IMR-90 (cell line): ENCODE results near the gene HHIPL1. TPM values are rescaled to one million over a fixed set of nuclear protein-coding genes. Genes with fewer than 3 reads are reported as not detected.

Experiments
- ATAC-seq: fragments of 200-7000 bp; cut with Tn5 transposase; 2 replicates; pipeline ENCODE4 v1.9.1; 2020; ENCODE audit warnings: low read depth, mild to moderate bottlenecking, moderate library complexity
- BruUV-seq: library from RNA; stranded (reverse); fragments of 400-500 nt; replicated peaks from 2 replicates; lab custom pipeline; 2021; lab: Mats Ljungman, UMichigan
- CTCF ChIA-PET: fragments of 300-600 bp; formaldehyde crosslinking; extraction: SDS; loops from one replicate; lab custom pipeline; 2021; ENCODE audit warnings: antibody characterized with exemption; lab: Yijun Ruan, JAX
- POLR2A ChIA-PET: fragments of 300-600 bp; sonication (Branson Sonifier 250); formaldehyde crosslinking; loops from one replicate; lab custom pipeline; 2022; ENCODE audit warnings: antibody characterized with exemption; ENCODE audit not compliant: unreplicated experiment; lab: Charles Lee
- DNase-seq: peaks from one replicate; pipeline ENCODE4 v3.0.0; 2013
- H2AFZ ChIP-seq: replicated peaks from 2 replicates; pipeline ENCODE3; 2013; ENCODE audit warnings: low read length, mild to moderate bottlenecking; ENCODE audit not compliant: poor library complexity
- H2AK5ac ChIP-seq: 2 replicates; pipeline ENCODE4 v1.6.1; 2013; ENCODE audit warnings: low read depth, low read length, inconsistent platforms
- H2AK9ac ChIP-seq: replicated peaks from 2 replicates; pipeline ENCODE3; 2013; ENCODE audit warnings: mild to moderate bottlenecking, low read depth, low read length, moderate library complexity; ENCODE audit not compliant: poor library complexity
- H2BK120ac ChIP-seq: 2 replicates; pipeline ENCODE4 v1.6.1; 2013; ENCODE audit warnings: low read depth, low read length, inconsistent platforms
- H2BK15ac ChIP-seq: 3 replicates; pipeline ENCODE4 v1.6.1; 2013; ENCODE audit warnings: low read depth, low read length, inconsistent platforms
- H2BK20ac ChIP-seq: 2 replicates; pipeline ENCODE4 v1.6.1; 2013; ENCODE audit warnings: low read depth, mild to moderate bottlenecking, inconsistent platforms, low read length, moderate library complexity
- H2BK5ac ChIP-seq: 2 replicates; pipeline ENCODE4 v1.6.1; 2013; ENCODE audit warnings: mild to moderate bottlenecking, low read depth, low read length, inconsistent platforms; ENCODE audit not compliant: poor library complexity, severe bottlenecking
- H3K14ac ChIP-seq: replicated peaks from 2 replicates; pipeline ENCODE4 v1.6.1; 2013; ENCODE audit warnings: low read depth, low read length, inconsistent platforms
- H3K18ac ChIP-seq: 2 replicates; pipeline ENCODE4 v1.6.1; 2013; ENCODE audit warnings: low read depth, low read length, control low read depth
- H3K23ac ChIP-seq: 2 replicates; pipeline ENCODE4 v1.6.1; 2013; ENCODE audit warnings: low read depth, low read length, inconsistent platforms
- H3K27ac ChIP-seq: 2 replicates; pipeline ENCODE4 v1.5.1; 2013; ENCODE audit warnings: mild to moderate bottlenecking, control low read depth, low read length; ENCODE audit not compliant: insufficient read depth
- H3K27me3 ChIP-seq: 2 replicates; pipeline ENCODE4 v1.6.1; 2013; ENCODE audit warnings: low read length; ENCODE audit not compliant: control insufficient read depth, insufficient read depth
- H3K36me3 ChIP-seq: 2 replicates; pipeline ENCODE4 v1.6.1; 2013; ENCODE audit warnings: low read length, mixed read lengths; ENCODE audit not compliant: control insufficient read depth, insufficient read depth
- H3K4ac ChIP-seq: 2 replicates; pipeline ENCODE4 v1.6.1; 2013; ENCODE audit warnings: low read depth, low read length, inconsistent platforms
- H3K4me1 ChIP-seq: 2 replicates; pipeline ENCODE4 v1.6.1; 2013; ENCODE audit warnings: low read length, mixed read lengths; ENCODE audit not compliant: control insufficient read depth, insufficient read depth
- H3K4me2 ChIP-seq: 2 replicates; pipeline ENCODE4 v1.6.1; 2013; ENCODE audit warnings: low read depth, mild to moderate bottlenecking, control low read depth, low read length, moderate library complexity
- H3K4me3 ChIP-seq: 2 replicates; pipeline ENCODE4 v1.5.1; 2013; ENCODE audit warnings: low read depth, mild to moderate bottlenecking, control low read depth, low read length, moderate library complexity; ENCODE audit not compliant: insufficient read depth
- H3K56ac ChIP-seq: 2 replicates; pipeline ENCODE4 v1.6.1; 2013; ENCODE audit warnings: low read length, inconsistent platforms; ENCODE audit not compliant: insufficient read depth; ENCODE audit errors: extremely low read depth
- H3K79me1 ChIP-seq, 2 experiments: 2 replicates each; pipeline ENCODE4 v1.6.1; 2013; ENCODE audit warnings: low read length in 2 of 2, inconsistent platforms in 1 of 2, low read depth in 1 of 2
- H3K9ac ChIP-seq: 2 replicates; pipeline ENCODE4 v1.6.1; 2013; ENCODE audit warnings: low read depth, low read length, control low read depth
- H3K9me1 ChIP-seq: 2 replicates; pipeline ENCODE4 v1.6.1; 2013; ENCODE audit warnings: low read length, inconsistent platforms; ENCODE audit not compliant: insufficient read depth
- H3K9me3 ChIP-seq: 2 replicates; pipeline ENCODE4 v1.6.1; 2013; ENCODE audit warnings: low read length; ENCODE audit not compliant: control insufficient read depth, insufficient read depth
- H4K20me1 ChIP-seq: 2 replicates; pipeline ENCODE4 v1.6.1; 2013; ENCODE audit warnings: low read length, inconsistent platforms; ENCODE audit not compliant: insufficient read depth
- H4K5ac ChIP-seq: 2 replicates; pipeline ENCODE4 v1.6.1; 2013; ENCODE audit warnings: mild to moderate bottlenecking, low read depth, low read length, control low read depth
- H4K8ac ChIP-seq, 2 experiments: 2 replicates each; pipeline ENCODE4 v1.6.1; 2013; ENCODE audit warnings: low read depth in 2 of 2, low read length in 2 of 2, control low read depth in 1 of 2, inconsistent platforms in 1 of 2
- H4K91ac ChIP-seq: 2 replicates; pipeline ENCODE4 v1.6.1; 2013; ENCODE audit warnings: low read depth, low read length, inconsistent platforms; ENCODE audit not compliant: insufficient read depth
- CEBPB ChIP-seq: IDR thresholded peaks from 2 replicates; pipeline ENCODE4 v1.6.1; 2012; ENCODE audit warnings: low read depth, low read length, improper control_type of control experiment
- CHD1 ChIP-seq: IDR thresholded peaks from 2 replicates; pipeline ENCODE4 v1.6.1; 2012; ENCODE audit warnings: low read depth, low read length, improper control_type of control experiment
- CTCF ChIP-seq: conservative IDR thresholded peaks from 2 replicates; pipeline ENCODE4 v1.5.1; 2012; ENCODE audit warnings: mild to moderate bottlenecking, low read depth, low read length, improper control_type of control experiment
- ELK1 ChIP-seq: fragments of 150-350 bp; IDR thresholded peaks from 2 replicates; pipeline ENCODE4 v1.6.1; 2016; ENCODE audit warnings: low read depth, mild to moderate bottlenecking, low read length, moderate library complexity, borderline replicate concordance
- FOS ChIP-seq: fragments of 150-350 bp; IDR thresholded peaks from 2 replicates; pipeline ENCODE4 v1.6.1; 2016; ENCODE audit warnings: low read depth, low read length
- MAFK ChIP-seq: IDR thresholded peaks from 2 replicates; pipeline ENCODE4 v1.6.1; 2012; ENCODE audit warnings: low read depth, low read length, improper control_type of control experiment
- MAZ ChIP-seq: IDR thresholded peaks from 2 replicates; pipeline ENCODE4 v1.6.1; 2012; ENCODE audit warnings: low read depth, mild to moderate bottlenecking, low read length, improper control_type of control experiment, moderate library complexity, borderline replicate concordance
- MXI1 ChIP-seq: IDR thresholded peaks from 2 replicates; pipeline ENCODE4 v1.6.1; 2012; ENCODE audit warnings: low read depth, mild to moderate bottlenecking, low read length, moderate library complexity, borderline replicate concordance
- NFE2L2 ChIP-seq: fragments of 150-350 bp; IDR thresholded peaks from 2 replicates; pipeline ENCODE4 v1.6.1; 2016; ENCODE audit warnings: low read depth, mild to moderate bottlenecking, low read length
- POLR2A ChIP-seq: IDR thresholded peaks from 2 replicates; pipeline ENCODE4 v1.6.1; 2012; ENCODE audit warnings: mild to moderate bottlenecking, low read depth, low read length
- RAD21 ChIP-seq: IDR thresholded peaks from 2 replicates; pipeline ENCODE4 v1.6.1; 2012; ENCODE audit warnings: low read length, improper control_type of control experiment
- RCOR1 ChIP-seq: IDR thresholded peaks from 2 replicates; pipeline ENCODE4 v1.6.1; 2012; ENCODE audit warnings: mild to moderate bottlenecking, low read length, improper control_type of control experiment; ENCODE audit not compliant: insufficient replicate concordance
- RFX5 ChIP-seq: IDR thresholded peaks from 2 replicates; pipeline ENCODE4 v1.8.0; 2012; ENCODE audit warnings: low read depth, mild to moderate bottlenecking, low read length, moderate library complexity
- SMC3 ChIP-seq: fragments of 150-350 bp; IDR thresholded peaks from 2 replicates; pipeline ENCODE4 v1.6.1; 2016; ENCODE audit warnings: low read depth, mild to moderate bottlenecking, antibody characterized with exemption, low read length, moderate library complexity
- USF2 ChIP-seq: fragments of 150-350 bp; IDR thresholded peaks from 2 replicates; pipeline ENCODE4 v1.6.1; 2017; ENCODE audit warnings: mild to moderate bottlenecking, antibody characterized with exemption, low read length, low read depth
- WGBS, 2 experiments: methylation state at CpG; one replicate each; pipeline versions ENCODE4 v1.1.5 to v1.1.7; 2013; ENCODE audit warnings: missing lambda C conversion rate in 2 of 2; ENCODE audit not compliant: insufficient read length in 1 of 2; ENCODE audit errors: extremely low coverage in 2 of 2; 5-methylcytosine and 5-hydroxymethylcytosine counted together
- dilution Hi-C: fragments of 300-500 bp; cut with HindIII; formaldehyde crosslinking; loops from one replicate; pipeline ENCODE4 v1.14.3; 2018; ENCODE audit warnings: low sequenced_read_pairs; ENCODE audit not compliant: unreplicated experiment
- in situ Hi-C: fragments of 300-500 bp; cut with MboI; formaldehyde crosslinking; loops from 3 replicates; pipeline ENCODE4 v1.14.3; 2019; ENCODE audit warnings: low sequenced_read_pairs, inconsistent platforms, mixed read lengths
- intact Hi-C: fragments of 100-400 bp; cut with micrococcal nuclease; formaldehyde crosslinking; loops from 2 replicates; pipeline ENCODE4 v1.10.0; 2022
- polyA plus RNA-seq, 3 experiments: library from polyadenylated mRNA; depleted of rRNA; stranded (reverse); fragments of >200 nt; gene quantifications; 2 replicates each; pipeline ENCODE4 v1.2.3, GENCODE V29; 2012; ENCODE audit warnings: low replicate concordance in 1 of 3
- total RNA-seq: library from RNA; depleted of rRNA; stranded (reverse); fragments of >200 nt; gene quantifications from 2 replicates; pipeline ENCODE4 v1.2.3, GENCODE V29; 2012

Gene HHIPL1
- total and polyA plus RNA-seq, 2 of the 4 experiments (the other 2 are of a cell fraction) = 0.65 to 0.72 TPM

- H2BK5ac ChIP-seq = no peak overlapping the region
- CTCF ChIA-PET = no interaction called here
- no peaks in the 10 kb centered on the region for H3K36me3 ChIP-seq
- H3K56ac ChIP-seq = no peak overlapping the region
- H4K8ac ChIP-seq = no peak overlapping the region
- no peak overlapping the region for H3K4me2 ChIP-seq
- H3K9me3 ChIP-seq = peaks cover 9% of the 10 kb centered on the region
- no peak for TF ChIP-seq MAFK
- TF ChIP-seq MXI1 = no peak
- no peak for TF ChIP-seq CTCF
- no peak for TF ChIP-seq RFX5
- TF ChIP-seq FOS = no peak
- no peak for TF ChIP-seq CHD1
- no peak for TF ChIP-seq RAD21
- TF ChIP-seq NFE2L2 = no peak
- no peak for TF ChIP-seq POLR2A
- TF ChIP-seq CEBPB = no peak
- TF ChIP-seq MAZ = no peak
- TF ChIP-seq SMC3 = no peak
- TF ChIP-seq ELK1 = no peak
- TF ChIP-seq RCOR1 = no peak
- no peak for TF ChIP-seq USF2
- no peak overlapping the region for H3K4me3 ChIP-seq
- H3K9ac ChIP-seq = no peak overlapping the region
- no peaks in the 10 kb centered on the region for H3K9me1 ChIP-seq
- in situ Hi-C loops = no loop called here
- no peaks in the 10 kb centered on the region for H4K20me1 ChIP-seq
- ATAC-seq (no peak), DNase-seq (no peak)
- H3K14ac ChIP-seq = no peak overlapping the region
- no peak overlapping the region for H2AFZ ChIP-seq
- no peaks in the 10 kb centered on the region for H3K79me1 ChIP-seq
- H3K4me1 ChIP-seq = no peaks in the 10 kb centered on the region
- H4K91ac ChIP-seq = no peak overlapping the region
- no TSS peak for BruUV-seq
- no peak overlapping the region for H3K4ac ChIP-seq
- H3K18ac ChIP-seq = no peak overlapping the region
- H2BK120ac ChIP-seq = no peak overlapping the region
- intact Hi-C loops = no loop called here
- H3K27ac ChIP-seq = no peak overlapping the region
- POLR2A ChIA-PET = no interaction called here
- WGBS, 2 experiments = 67% methylated on average over 2 of the region's 9 CpGs; no CpG with 5 or more reads in 1 of the 2 experiments
- dilution Hi-C loops = no loop called here
- no peak overlapping the region for H4K5ac ChIP-seq
- H2AK9ac ChIP-seq = no peak overlapping the region
- H2BK20ac ChIP-seq = no peak overlapping the region
- H3K27me3 ChIP-seq = peaks cover 6% of the 10 kb centered on the region; the same call in 1 of the 2 replicates
- no peak overlapping the region for H3K23ac ChIP-seq
- no peak overlapping the region for H2AK5ac ChIP-seq
- H2BK15ac ChIP-seq = no peak overlapping the region
These were observed 63.0 kb downstream of the HHIPL1 start for GRCh38 chr14:99707921-99708320.
